GM23248 (cell line): ENCODE measurements around the gene SNAP29.
"Not testable (repeated sequence)": the region's sequence is repeated elsewhere in the genome, so short reads cannot be mapped to it uniquely, and the experiment has no call there.

Experiments
- EZH2 ChIP-seq: fragments of 200-600 bp; sonication (generic); IDR thresholded peaks from 2 replicates; pipeline ENCODE4 v1.6.1; 2018; ENCODE audit warnings: antibody characterized with exemption, mild to moderate bottlenecking; ENCODE audit not compliant: insufficient read depth, poor library complexity, severe bottlenecking
- EZH2phosphoT487 ChIP-seq: fragments of 200-600 bp; sonication (generic); IDR thresholded peaks from 2 replicates; pipeline ENCODE4 v1.6.1; 2018; ENCODE audit warnings: antibody characterized with exemption, moderate library complexity, mild to moderate bottlenecking, low read depth; ENCODE audit not compliant: insufficient read depth

- not testable (repeated sequence) for TF ChIP-seq EZH2, EZH2phosphoT487
Observed at GRCh38 chr22:20825216-20825615, 33.6 kb upstream of the SNAP29 start.
